ENCODE data around the gene MEF2C. TPM values are rescaled to one million over a fixed set of nuclear protein-coding genes. Genes with fewer than 3 reads are reported as not detected.

The MEF2C gene
- polyA plus RNA-seq, 1 donor from 2014 or later, result 30.2 TPM

GRCh38 chr5:88782571-88782970, 100.4 kb downstream of the MEF2C start:
- no peak overlapping the region for H2AFZ ChIP-seq (ENCODE audit: low read depth, low read length)
- peaks cover 5% of the 10 kb centered on the region for H3F3A ChIP-seq (ENCODE audit: insufficient read depth, low read length, poor library complexity, severe bottlenecking)
- TF ChIP-seq MXI1 (conservative IDR thresholded peaks at IDR 0.05; ENCODE audit: poor library complexity, severe bottlenecking) (no peak), POLR2AphosphoS5 (IDR thresholded peaks at IDR 0.05) (no peak), EZH2 (IDR thresholded peaks at IDR 0.05; ENCODE audit: borderline replicate concordance, insufficient read depth, low read length, poor library complexity, severe bottlenecking) (no peak), RAD21 (conservative IDR thresholded peaks at IDR 0.05) (no peak), CTCF (IDR thresholded peaks at IDR 0.05; ENCODE audit: poor library complexity, severe bottlenecking) (no peak), TAF1 (IDR thresholded peaks at IDR 0.05; ENCODE audit: low read depth) (no peak), SMC3 (conservative IDR thresholded peaks at IDR 0.05; ENCODE audit: poor library complexity) (no peak)
- H3K36me3 ChIP-seq (ENCODE audit: insufficient read depth, low read length), result no peaks in the 10 kb centered on the region
- no peaks in the 10 kb centered on the region for H4K20me1 ChIP-seq (ENCODE audit: insufficient read depth)
- no peak overlapping the region for H3K27ac ChIP-seq (ENCODE audit: low read length)
- H3K4me3 ChIP-seq (ENCODE audit: low read length), result no peak overlapping the region
- no peak overlapping the region for H3K4me2 ChIP-seq (ENCODE audit: low read length)
- no peaks in the 10 kb centered on the region for H3K27me3 ChIP-seq (ENCODE audit: insufficient read depth, low read depth, low read length)
- no peaks in the 10 kb centered on the region for H3K79me2 ChIP-seq (replicated peaks; ENCODE audit: insufficient read depth, low read length)
- no peaks in the 10 kb centered on the region for H3K9me2 ChIP-seq (ENCODE audit: insufficient read depth, low read length)
- H3K9me3 ChIP-seq (ENCODE audit: low read length), result no peaks in the 10 kb centered on the region
- H3K9ac ChIP-seq (ENCODE audit: low read length), result no peak overlapping the region

GRCh38 chr5:88780736-88781135, 102.2 kb downstream of the MEF2C start:
- Histone ChIP-seq H3K9me3 (ENCODE audit: low read length) (no peaks in the 10 kb centered on the region), H3K4me2 (ENCODE audit: low read length) (no peak overlapping the region), H4K20me1 (ENCODE audit: insufficient read depth) (no peaks in the 10 kb centered on the region), H3K36me3 (ENCODE audit: insufficient read depth, low read length) (no peaks in the 10 kb centered on the region), H3K4me3 (ENCODE audit: low read length) (no peak overlapping the region), H3K79me2 (replicated peaks; ENCODE audit: insufficient read depth, low read length) (no peaks in the 10 kb centered on the region), H3K9ac (ENCODE audit: low read length) (no peak overlapping the region), H3K27me3 (ENCODE audit: insufficient read depth, low read depth, low read length) (no peaks in the 10 kb centered on the region), H3K9me2 (ENCODE audit: insufficient read depth, low read length) (no peaks in the 10 kb centered on the region), H2AFZ (ENCODE audit: low read depth, low read length) (no peak overlapping the region), H3F3A (ENCODE audit: insufficient read depth, low read length, poor library complexity, severe bottlenecking) (peaks cover 5% of the 10 kb centered on the region), H3K27ac (ENCODE audit: low read length) (no peak overlapping the region)
- TF ChIP-seq REST (IDR thresholded peaks at IDR 0.05; ENCODE audit: borderline replicate concordance), result no peak
- TF ChIP-seq MXI1 (conservative IDR thresholded peaks at IDR 0.05; ENCODE audit: poor library complexity, severe bottlenecking), result no peak
- no peak for TF ChIP-seq POLR2AphosphoS5 (IDR thresholded peaks at IDR 0.05)
- no peak for TF ChIP-seq EP300 (conservative IDR thresholded peaks at IDR 0.05; ENCODE audit: poor library complexity, severe bottlenecking)
- no peak for TF ChIP-seq RAD21 (conservative IDR thresholded peaks at IDR 0.05)
- no peak for TF ChIP-seq SMC3 (conservative IDR thresholded peaks at IDR 0.05; ENCODE audit: poor library complexity)
- TF ChIP-seq CTCF (IDR thresholded peaks at IDR 0.05; ENCODE audit: poor library complexity, severe bottlenecking), result no peak
- no peak for TF ChIP-seq EZH2 (IDR thresholded peaks at IDR 0.05; ENCODE audit: borderline replicate concordance, insufficient read depth, low read length, poor library complexity, severe bottlenecking)
- TF ChIP-seq TAF1 (IDR thresholded peaks at IDR 0.05; ENCODE audit: low read depth), result no peak
